ENCODE data around the gene ASGR1.

DNA sequence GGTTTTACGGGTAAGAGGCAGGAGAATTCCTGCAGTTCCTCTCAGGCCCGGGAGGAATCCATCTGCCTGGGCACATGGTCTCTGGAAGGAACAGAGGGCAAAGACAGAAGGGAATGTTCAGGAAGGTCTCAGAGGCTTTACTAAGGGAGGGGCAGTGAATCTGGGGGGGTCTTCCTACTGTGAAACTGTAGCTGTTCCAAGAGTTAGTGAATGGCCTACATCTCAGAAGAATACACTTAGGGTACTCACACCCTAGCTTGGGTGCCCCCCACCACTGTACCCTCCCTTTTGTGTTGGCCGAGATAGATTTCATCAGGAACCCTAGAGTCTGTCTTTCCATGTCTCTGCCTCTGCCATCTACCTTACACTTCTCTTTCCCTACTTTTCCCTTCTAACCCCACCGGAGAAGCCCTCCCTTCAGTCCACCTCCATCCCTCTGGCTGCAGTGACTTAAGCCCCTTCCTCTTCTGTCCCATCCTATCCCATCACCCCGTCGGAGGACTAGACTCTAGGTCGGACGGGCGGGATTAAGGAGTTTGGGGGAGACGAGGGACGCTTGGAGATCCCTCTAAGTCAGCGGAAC lies 40.1 kb upstream of the ASGR1 start:
- TF ChIP-seq, protein P1, sequence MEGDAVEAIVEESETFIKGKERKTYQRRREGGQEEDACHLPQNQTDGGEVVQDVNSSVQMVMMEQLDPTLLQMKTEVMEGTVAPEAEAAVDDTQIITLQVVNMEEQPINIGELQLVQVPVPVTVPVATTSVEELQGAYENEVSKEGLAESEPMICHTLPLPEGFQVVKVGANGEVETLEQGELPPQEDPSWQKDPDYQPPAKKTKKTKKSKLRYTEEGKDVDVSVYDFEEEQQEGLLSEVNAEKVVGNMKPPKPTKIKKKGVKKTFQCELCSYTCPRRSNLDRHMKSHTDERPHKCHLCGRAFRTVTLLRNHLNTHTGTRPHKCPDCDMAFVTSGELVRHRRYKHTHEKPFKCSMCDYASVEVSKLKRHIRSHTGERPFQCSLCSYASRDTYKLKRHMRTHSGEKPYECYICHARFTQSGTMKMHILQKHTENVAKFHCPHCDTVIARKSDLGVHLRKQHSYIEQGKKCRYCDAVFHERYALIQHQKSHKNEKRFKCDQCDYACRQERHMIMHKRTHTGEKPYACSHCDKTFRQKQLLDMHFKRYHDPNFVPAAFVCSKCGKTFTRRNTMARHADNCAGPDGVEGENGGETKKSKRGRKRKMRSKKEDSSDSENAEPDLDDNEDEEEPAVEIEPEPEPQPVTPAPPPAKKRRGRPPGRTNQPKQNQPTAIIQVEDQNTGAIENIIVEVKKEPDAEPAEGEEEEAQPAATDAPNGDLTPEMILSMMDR (IDR thresholded peaks at IDR 0.05; ENCODE audit: low read depth, low read length): no peak
- TF ChIP-seq EZH2phosphoT487 (IDR thresholded peaks at IDR 0.05; ENCODE audit: low read depth): no peak
